Stimulated activated CD4-positive, alpha-beta T cell treated with anti-CD3 and anti-CD28 coated beads, Interleukin-15, amount 100 ng/mL, for 1 hour (primary cell): ENCODE data around the gene KCNJ8.
"Not testable (repeated sequence)": the region's sequence is repeated elsewhere in the genome, so short reads cannot be mapped to it uniquely, and the experiment has no call there.

Experiments
- DNase-seq, 2 donors: peaks; one replicate each; pipeline ENCODE4 v3.0.0-alpha.2; 2020; ENCODE audit warnings: low read depth in 1 of 2, low spot score in 1 of 2

KCNJ8 gene

DNA sequence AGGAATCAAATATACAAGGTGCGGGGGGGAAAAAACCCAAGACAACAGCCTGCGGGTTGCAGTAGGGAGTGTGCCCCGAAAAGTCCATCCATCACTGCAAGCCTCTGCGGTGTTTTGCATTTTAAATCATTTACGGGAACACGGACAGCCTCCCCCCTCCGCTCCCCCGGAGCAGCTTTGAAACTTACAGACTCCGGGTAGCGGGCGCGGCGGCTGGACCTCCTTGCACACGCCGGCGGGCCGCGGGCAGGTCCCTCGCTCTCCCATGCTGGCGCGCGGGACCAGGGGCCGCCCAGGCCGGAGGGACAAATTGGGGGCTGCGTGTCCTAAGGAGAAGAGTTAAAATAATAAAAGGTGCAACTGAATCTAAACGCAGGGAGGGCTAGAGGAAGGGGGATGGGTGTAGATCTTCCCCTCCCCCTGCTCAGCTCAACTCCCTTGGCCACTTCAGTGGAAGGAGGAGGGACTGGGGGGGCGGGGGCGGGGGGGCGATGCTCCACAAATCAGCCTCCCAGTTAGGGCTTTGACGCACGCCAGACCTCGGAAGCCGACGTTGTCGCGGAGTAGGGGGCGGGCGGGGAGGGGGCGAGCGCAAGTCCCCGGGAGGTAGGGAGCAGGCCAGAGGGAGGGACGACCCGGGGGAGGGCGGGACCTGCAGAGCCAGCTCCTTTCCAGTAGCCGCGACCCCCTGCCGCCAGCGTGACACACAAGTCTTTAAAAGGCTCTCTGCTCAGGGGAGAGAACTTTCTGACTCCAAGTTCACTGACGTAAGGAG, at the start of gene KCNJ8:
Gene KCNJ8, minus strand, starts transcription at position 349 of the 775 bp plus-strand sequence. CDS start 1,090 bp downstream, outside the sequence.
- no peak for DNase-seq

DNA sequence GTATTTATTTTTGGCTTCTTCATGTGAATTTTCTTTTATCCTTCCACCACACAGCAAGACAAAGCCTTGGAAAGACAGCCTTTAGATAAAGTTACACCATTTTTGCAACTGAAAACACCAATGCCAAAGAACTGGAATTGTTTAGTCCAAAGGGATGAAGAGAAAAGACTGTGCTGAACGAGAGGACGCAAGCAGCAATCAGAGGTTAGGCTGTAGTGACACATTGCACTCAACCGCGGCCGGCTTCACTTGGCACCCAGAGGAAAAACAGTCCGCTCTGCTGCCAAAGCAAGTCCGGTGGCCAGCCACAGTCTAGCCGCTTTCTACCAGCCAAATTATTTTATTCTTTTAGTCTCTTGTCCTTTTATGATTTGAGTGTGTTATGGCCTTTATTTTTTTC, 49.1 kb upstream of the KCNJ8 start:
- no peak for DNase-seq

DNA sequence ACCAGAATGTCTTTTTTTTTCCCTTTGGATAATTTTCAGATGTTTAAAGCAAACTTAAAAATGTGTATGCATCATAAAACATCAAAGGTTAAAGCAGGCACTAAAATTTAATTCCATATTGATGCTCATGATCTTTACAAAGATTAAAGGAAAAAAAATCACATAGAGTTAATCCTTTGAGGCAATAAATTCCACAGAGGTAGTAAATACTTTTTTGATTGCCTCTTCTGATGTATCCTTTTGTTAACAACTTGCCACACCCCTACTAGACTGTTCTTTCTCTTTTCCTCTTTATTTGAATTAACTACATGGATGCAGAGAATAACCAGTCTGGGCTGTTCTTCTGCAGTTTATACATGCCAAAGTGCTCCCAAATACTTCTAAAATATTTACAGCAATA, 45.2 kb upstream of the KCNJ8 start:
- DNase-seq, result no peak

DNA sequence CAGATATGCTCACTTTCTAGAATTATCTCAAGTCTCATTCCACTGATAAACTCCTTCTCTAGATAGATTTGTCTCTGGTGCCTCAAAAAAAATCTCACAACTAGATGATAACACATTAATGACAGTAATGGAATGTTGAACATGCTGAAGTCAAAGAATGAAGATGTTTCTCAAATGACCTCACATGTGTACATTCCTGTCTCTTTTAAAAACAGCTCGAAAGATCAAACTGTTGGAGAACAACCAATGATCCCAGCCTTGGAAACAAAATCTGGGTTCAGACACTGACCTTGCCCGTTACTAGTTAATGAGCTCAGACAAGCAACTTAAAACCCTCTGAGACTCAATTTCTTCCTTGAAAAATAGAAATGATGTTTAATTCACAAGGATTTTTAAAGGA, 44.7 kb upstream of the KCNJ8 start:
- no peak for DNase-seq

DNA sequence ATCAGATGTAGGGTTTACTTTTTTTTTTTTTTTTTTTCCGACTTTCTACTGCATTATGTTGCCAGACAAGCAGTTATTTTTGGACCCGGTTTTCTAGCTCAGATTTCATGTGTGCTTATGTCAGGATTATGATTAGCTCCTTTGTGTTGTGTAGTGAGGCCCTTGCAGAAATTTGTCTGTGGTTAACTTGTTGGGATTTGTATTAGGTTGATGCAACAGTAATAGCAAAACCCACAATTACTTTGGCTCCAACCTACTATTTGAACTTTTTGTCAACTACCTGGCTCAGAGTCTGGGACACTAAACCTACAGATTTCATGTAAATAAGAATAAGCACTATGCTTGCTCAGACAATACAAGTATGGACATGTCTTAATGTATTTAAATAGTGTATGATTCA, 44.1 kb upstream of the KCNJ8 start:
- DNase-seq, result no peak

DNA sequence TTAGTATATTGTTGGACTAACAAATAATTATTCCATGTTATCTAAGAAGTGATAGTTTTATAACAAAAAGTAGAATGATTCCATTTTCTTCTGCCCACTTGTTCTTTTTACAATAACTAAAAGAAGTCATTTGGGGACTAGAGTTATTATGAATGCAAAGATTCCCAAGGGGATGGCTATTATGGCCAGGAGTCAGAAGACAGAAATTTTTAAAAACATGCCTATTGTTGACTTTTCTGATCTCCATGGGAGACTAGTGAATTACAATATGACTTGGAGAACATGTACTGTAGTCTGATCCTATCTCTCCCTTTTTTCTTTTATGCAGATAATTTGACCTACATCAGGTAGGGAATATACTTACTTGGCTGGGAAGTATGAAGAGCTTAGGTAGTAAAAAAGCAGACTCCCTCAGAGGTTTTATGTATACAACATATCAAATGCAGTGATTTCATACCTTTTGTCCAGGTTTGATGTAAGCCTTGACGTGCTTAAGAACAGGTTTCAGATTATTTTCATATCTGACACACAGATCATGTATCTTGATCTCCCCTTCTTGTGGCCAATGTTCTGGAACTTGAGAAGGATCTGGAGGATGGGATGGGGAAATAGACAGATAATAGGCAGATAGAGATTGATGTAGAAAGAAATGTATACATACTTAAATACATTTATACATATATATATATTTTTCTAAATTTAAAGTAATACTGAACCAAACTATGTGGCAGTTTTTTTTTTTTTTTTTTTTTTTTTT, 41.0 kb upstream of the KCNJ8 start:
- DNase-seq, result no peak

DNA sequence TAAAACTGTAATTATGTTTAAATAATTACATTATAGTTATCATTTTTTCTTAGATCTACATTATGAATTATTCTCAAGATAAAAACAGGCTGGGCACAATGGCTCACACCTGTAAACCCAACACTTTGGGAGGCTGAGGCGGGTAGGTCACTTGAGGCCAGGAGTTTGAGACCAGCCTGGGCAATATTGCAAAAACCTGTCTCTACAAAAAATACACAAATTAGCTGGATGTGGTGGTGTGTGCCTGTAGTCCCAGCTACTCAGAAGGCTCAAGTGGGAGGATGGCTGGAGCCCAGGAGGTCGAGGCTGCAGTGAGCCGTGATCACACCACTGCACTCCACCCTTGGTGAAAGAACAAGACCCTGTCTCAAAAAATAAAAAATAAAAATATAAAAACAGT, 40.3 kb upstream of the KCNJ8 start:
- no peak for DNase-seq

DNA sequence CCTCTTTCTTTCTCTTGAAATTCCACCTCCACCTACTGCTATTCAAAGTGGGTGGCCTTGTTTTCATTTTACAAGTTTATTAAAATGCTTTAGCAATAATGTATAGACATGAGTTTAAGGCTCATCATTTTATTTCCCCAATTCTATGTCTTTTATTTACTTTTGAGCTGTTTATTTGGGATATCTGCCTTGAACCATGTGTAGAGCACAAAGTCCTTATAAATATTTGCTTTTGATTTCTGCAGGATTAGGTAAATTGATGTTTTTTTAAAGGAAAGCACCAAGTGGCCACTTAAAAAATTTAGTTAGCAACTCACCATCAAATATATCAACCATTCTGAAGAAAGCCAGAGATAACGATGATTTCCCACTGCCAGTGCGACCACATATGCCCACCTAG, 39.8 kb upstream of the KCNJ8 start:
- DNase-seq, result no peak

DNA sequence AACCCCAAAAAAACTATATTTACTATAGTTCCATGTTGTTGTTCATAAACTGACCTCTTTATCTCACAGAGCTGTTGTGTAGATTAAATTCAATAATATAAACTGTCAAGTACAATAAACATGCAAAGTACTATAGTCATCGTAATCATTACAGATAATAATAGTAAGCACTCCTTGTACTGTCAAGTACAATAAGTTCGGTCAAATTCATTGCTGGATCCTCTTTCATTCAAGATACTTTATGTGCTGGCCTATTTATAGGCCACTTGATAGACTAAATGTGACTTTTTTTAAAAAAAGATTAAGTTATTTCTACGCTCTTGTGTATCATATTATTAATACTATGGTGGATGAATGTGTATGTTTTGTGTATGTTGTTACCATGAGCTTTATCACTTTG, 39.2 kb upstream of the KCNJ8 start:
- no peak for DNase-seq

DNA sequence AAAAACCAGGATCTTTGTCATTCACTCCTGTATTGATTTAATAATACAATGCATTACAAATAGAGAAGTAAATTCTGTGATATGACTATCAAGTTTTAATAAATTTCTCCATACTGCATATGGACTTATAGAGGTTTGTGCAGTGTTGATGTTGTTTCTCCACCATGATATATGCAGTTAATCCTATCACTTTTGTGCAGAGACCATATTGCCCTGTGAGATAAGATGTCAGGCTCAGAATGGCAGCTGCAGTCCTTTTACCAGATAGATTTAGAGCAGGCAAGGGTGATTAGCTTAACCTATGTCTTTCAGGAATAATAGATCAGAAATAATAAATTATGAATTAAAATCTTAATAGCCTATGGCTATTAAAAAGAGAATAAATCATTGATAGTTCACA, 38.6 kb upstream of the KCNJ8 start:
- DNase-seq, result no peak

DNA sequence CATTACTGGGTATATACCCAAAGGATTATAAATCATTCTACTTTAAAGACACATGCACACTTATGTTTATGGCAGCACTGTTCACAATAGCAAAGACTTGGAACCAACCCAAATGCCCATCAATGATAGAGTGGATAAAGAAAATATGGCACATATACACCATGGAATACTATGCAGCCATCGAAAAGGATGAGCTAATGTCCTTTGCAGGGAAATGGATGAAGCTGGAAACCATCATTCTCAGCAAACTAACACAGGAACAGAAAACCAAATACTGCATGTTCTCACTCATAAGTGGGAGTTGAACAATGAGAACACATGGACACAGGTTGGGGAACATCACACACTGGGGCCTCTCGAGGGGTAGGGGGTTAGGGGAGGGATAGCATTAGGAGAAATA, 37.8 kb upstream of the KCNJ8 start:
- DNase-seq, result not testable (repeated sequence)

DNA sequence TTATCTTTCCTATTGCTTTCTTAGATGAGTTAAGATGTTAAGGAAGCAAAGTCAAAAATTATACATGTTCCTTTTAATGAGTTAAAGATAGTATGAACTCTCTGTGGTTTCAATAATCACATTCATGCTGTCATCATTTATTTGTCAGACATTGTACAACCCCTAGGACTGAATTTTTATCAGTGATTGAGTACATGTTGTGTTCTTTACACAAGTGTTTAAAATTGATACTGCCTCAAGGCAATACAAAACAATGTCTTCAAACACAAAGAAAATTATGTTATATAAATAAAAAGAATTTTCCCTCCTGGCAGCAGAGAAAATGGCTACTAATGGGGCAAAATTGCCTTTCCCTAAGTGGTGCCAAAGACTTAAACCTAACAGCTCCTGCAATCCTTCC, 34.6 kb upstream of the KCNJ8 start:
- DNase-seq, result no peak

DNA sequence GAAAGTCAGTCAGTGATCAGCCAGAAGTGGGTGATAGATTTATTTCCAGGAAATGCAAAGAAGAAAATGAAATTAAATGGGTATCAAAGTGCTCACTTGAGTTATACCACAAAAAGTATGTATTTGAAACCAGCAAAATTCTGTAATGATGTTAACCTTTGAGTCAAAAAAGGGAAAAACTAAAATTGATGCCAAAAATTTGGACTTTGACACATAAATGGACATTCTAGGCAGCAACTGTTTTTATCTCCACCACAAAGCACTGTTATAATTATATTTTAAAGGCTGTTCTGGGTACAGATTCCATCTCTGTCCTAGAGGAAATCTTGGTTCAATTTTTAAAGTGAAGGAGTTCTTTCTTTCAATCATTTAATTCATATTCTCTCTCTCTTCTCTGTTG, 31.7 kb upstream of the KCNJ8 start:
- DNase-seq, result no peak

DNA sequence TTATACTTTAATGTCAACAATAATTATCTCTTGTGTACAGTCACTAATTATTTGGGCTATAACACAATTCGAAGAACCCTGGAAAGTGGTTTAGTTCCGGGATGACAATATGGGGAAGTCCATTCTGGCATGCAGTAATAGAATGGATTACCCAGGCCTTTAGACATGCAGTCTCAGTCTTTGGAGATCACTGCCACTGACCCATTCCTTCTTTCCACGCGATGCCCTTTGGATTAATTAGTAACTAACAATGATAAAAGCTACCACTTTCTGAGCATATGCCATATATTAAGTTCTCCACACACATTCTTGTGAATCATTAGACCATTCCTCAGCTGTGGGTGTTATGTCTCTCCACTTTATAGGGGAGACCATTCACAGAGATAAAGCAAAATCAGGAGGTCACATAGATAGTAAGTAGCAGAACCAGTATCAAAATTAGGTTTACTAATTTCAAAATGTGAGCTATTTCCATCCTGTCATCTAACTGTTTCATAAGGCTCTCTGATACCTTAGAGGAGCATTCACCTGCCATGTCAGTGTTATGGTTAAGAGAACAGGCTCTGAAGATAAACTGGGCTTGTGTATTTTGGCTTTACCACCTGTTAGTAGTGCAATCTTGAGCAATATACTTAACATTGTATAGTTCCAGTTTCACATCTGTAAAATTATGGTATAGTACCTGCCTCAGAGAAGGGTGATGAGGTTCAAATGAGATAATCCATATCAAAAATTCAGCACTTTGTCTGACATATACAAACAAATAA, 27.2 kb upstream of the KCNJ8 start:
- no peak for DNase-seq

DNA sequence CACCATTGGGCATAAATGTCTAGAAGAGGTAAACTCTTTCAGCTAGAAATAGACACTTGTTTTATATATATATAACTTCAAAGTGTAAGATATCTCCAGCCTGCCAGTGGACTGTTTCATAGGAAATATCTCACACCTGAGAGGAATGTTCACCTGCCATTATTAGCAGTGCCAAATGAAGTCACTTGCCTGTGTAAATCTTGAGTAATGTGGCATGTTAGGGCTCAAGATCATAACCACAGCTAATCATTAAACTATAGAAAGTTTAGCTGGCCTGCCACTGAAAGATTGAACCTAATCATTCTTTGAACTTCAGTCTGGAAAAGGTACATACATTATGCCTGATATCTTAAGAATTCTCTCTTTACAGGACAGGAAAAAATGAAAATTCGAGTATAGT, 25.5 kb upstream of the KCNJ8 start:
- no peak for DNase-seq

DNA sequence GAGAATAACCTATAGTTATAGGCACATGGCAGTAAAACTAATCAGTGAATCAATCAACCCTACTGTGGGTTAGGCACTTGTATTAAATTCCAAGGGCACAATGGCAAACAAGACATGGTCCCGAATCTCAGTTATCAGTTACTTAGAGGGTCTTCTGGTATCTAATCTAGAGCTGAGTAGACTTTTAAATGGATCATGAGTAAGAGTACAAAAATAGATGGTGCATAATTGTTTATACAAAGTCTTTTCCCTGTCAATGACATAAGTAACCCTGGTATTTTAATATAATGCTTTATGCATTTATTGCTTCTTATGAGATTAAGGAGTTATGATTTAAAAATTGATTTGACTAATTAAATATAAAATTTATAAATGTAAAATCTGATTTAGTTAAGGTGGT, 23.0 kb upstream of the KCNJ8 start:
- no peak for DNase-seq

DNA sequence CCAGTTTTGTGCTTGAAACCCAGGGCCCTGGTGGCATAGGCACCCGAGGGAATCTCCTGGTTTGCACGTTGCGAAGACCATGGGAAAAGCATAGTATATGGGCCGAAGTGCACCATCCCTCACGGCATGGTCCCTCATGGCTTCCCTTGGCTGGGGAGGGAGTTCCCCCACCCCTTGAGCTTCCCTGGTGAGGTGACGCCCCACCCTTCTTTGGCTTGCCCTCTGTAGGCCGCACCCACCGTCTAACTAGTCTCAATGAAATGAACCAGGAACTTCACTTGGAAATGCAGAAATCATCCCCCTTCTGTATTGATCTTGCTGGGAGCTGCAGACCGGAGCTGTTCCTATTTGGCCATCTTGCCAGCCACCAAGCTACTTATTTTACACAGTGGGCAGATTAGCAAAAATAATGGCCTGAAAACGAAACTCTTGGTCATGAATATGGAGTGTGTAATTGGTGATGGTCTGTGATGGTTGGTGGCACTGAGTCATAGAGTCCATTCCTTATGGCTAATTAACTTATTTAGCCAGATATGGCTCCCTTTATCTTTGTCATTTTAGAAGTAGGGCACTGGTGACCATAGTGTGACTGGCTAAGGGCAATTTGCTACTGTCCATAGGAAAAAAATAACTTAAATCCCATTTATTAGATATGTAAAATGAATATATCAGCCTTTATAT, 21.3 kb upstream of the KCNJ8 start:
- no peak for DNase-seq

DNA sequence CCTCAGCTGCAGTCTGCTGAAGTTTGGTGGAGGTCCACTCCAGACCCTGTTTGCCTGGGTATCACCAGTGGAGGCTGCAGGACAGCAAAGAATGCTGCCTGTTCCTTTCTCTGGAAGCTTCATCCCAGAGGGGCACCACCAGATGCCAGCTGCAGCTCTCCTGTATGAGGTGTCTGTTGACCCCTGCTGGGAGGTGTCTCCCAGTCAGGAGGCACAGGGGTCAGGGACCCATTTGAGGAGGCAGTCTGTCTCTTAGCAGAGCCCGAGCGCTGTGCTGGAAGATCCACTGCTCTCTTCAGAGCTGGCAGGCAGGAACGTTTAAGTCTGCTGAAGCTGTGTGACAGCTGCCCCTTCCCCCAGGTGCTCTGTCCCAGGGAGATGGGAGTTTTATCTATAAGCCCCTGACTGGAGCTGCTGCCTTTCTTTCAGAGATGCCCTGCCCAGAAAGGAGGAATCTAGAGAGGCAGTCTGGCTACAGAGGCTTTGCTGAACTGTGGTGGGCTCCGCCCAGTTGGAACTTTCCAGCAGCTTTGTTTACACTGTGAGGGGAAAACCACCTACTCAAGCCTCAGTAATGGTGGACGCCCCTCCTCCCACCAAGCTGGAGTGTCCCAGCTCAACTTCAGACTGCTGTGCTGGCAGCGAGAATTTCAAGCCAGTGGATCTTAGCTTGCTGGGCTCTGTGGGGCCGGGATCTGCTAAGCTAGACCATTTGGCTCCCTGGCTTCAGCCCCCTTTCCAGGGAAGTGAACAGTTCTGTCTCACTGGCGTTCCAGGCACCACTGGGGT, 20.5 kb upstream of the KCNJ8 start:
- not testable (repeated sequence) for DNase-seq

DNA sequence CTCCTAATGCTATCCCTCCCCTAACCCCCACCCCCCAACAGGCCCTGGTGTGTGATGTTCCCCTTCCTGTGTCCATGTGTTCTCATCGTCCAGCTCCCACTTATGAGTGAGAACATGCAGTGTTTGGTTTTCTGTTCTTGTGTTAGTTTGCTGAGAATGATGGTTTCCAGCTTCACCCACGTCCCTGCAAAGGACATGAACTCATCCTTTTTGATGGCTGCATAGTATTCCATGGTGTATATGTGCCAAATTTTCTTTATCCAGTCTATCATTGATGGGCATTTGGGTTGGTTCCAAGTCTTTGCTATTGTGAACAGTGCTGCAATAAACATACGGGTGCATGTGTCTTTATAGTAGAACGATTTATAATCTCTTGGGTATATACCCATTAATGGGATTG, 15.2 kb upstream of the KCNJ8 start:
- DNase-seq, result not testable (repeated sequence)

DNA sequence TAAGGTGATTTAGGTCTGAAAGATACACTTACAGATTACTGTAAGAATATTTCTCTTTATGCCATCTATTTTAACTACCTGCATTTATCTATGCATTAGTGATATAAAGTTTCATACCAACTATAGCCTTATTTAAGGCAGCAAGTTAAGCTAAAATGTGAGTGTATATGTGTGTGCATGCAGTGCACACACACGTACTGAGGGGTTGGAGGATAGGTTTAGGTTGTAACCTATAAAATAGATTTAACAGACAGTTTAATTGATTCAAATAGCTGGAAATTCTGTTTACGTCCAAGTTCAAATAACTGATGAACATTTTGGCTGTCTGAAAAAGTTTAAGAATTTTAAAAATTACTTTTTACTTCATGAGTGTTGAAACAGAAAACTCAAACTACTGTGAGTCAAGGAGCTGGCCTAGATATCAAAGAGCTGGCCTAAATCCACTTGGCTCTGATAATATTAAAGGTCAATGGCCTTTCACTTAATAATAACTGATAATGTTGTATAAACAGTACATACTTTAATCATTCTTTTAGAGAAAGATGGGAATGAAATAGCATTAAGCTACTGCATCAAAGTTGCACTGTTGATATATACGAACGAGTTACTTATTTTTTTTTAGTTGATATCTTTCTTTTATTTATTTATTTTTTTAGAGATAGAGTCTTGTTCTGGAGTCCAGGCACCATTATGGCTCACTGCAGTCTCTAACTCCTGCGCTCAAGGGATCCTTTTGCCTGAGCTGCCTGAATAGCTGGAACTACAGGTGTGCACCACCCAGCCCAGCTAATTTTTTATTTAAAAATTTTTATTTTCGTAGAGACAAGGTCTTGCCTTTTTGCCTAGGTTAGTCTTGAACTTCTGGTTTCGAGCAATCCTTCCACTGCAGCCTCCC, 13.8 kb upstream of the KCNJ8 start:
- no peak for DNase-seq
